Uterus (tissue), 4 donors: ENCODE results near the gene RRAD. TPM values are rescaled to one million over a fixed set of nuclear protein-coding genes. Genes with fewer than 3 reads are reported as not detected.

Experiments
- DNase-seq, 2 donors: peaks; one replicate each; pipeline ENCODE4 v3.0.0-alpha.2; 2019 to 2020
- H3K27ac ChIP-seq, 2 donors: fragments of 200-600 bp; sonication (generic); 1 replicate in 1 of 2; 2 replicates in 1 of 2; pipeline ENCODE4 v1.5.1; 2016 to 2018
- H3K27me3 ChIP-seq, 2 donors: fragments of 200-600 bp; sonication (generic); one replicate each; pipeline ENCODE4 v1.5.1; 2018 to 2019; ENCODE audit warnings: control low read depth in 1 of 2
- H3K36me3 ChIP-seq, 2 donors: fragments of 200-600 bp; sonication (generic); one replicate each; pipeline ENCODE4 v1.5.1; 2019; ENCODE audit warnings: control low read depth in 1 of 2
- H3K4me1 ChIP-seq, 2 donors: fragments of 200-600 bp; sonication (generic); one replicate each; pipeline ENCODE4 v1.5.1; 2018 to 2019; ENCODE audit warnings: control low read depth in 1 of 2
- H3K4me3 ChIP-seq, 2 donors: fragments of 200-600 bp; sonication (generic); 1 replicate in 1 of 2; 2 replicates in 1 of 2; pipeline ENCODE4 v1.5.1; 2018 to 2019; ENCODE audit warnings: mild to moderate bottlenecking in 1 of 2
- H3K9me3 ChIP-seq, 2 donors: fragments of 200-600 bp; sonication (generic); one replicate each; pipeline ENCODE4 v1.5.1; 2019; ENCODE audit warnings: control low read depth in 1 of 2
- CTCF ChIP-seq, 4 experiments: fragments of 200-600 bp in 2 of 4; fragments of 450-650 bp in 2 of 4; sonication (generic) in 2 of 4; IDR thresholded peaks; one replicate each; pipeline ENCODE4 v1.5.1; 2016 to 2019; ENCODE audit warnings: antibody characterized with exemption in 4 of 4, mild to moderate bottlenecking in 2 of 4, moderate library complexity in 1 of 4
- POLR2A ChIP-seq, 2 donors: fragments of 450-650 bp; IDR thresholded peaks; one replicate each; pipeline ENCODE4 v1.6.1; 2016; ENCODE audit warnings: antibody characterized with exemption in 2 of 2, mild to moderate bottlenecking in 1 of 2, moderate library complexity in 1 of 2
- intact Hi-C: fragments of 100-400 bp; cut with DNase I; formaldehyde crosslinking; loops from one replicate; pipeline ENCODE4 v1.15.1; 2023; ENCODE audit warnings: low total_unique reads
- total RNA-seq, 4 donors: library from RNA; depleted of rRNA in 3 of 4; stranded (reverse); fragments of >200 nt in 3 of 4; gene quantifications; one replicate each; pipeline versions ENCODE4 v1.1.0 to v1.2.4, GENCODE V29; 2014 to 2023
- donor health status: DM: yes; HTN: yes; CAD: no.

Gene RRAD
- total RNA-seq, 4 donors from 2014 or later, result 7.5 to 32.8 (median 18.8) TPM

- no peaks in the 10 kb centered on the region for H3K36me3 ChIP-seq
- peaks cover 0 to 4% of the 10 kb centered on the region in 2 donors for H3K4me1 ChIP-seq
- no peak overlapping the region for H3K4me3 ChIP-seq
- H3K9me3 ChIP-seq, result no peaks in the 10 kb centered on the region
- H3K27ac ChIP-seq, result no peak overlapping the region
- intact Hi-C loops, result no loop called here
- TF ChIP-seq CTCF (IDR thresholded peaks at IDR 0.05), result no peak
- TF ChIP-seq POLR2A (IDR thresholded peaks at IDR 0.05), result no peak
- DNase-seq, result no peak
- H3K27me3 ChIP-seq, result no peaks in the 10 kb centered on the region
These were observed 4.2 kb downstream of the RRAD start for GRCh38 chr16:66920924-66921680.

- Histone ChIP-seq H3K9me3 (no peaks in the 10 kb centered on the region), H3K4me1 (peaks cover 0 to 4% of the 10 kb centered on the region in 2 donors), H3K36me3 (no peaks in the 10 kb centered on the region), H3K4me3 (no peak overlapping the region), H3K27ac (no peak overlapping the region), H3K27me3 (no peaks in the 10 kb centered on the region)
- TF ChIP-seq POLR2A (IDR thresholded peaks at IDR 0.05) (no peak), CTCF (IDR thresholded peaks at IDR 0.05) (no peak)
- no peak for DNase-seq
- intact Hi-C loops, result no loop called here
These were observed 5.1 kb downstream of the RRAD start for GRCh38 chr16:66920299-66920590.

- Histone ChIP-seq H3K27ac (no peak overlapping the region), H3K4me1 (no peaks in the 10 kb centered on the region), H3K4me3 (no peak overlapping the region), H3K9me3 (no peaks in the 10 kb centered on the region), H3K36me3 (no peaks in the 10 kb centered on the region), H3K27me3 (no peaks in the 10 kb centered on the region)
- no peak for DNase-seq
- TF ChIP-seq POLR2A (IDR thresholded peaks at IDR 0.05), result no peak
- no peak for TF ChIP-seq CTCF (IDR thresholded peaks at IDR 0.05)
- intact Hi-C loops, result no loop called here
These were observed 5.6 kb downstream of the RRAD start for GRCh38 chr16:66919569-66920298.

GRCh38 chr16:66918803-66919568 lies 6.3 kb downstream of the RRAD start, which contains the start of gene CDH16:
Gene CDH16, minus strand, starts transcription at chr16:66918885. Its CDS starts 820 bp downstream, at chr16:66918065.
- no peak for TF ChIP-seq CTCF (IDR thresholded peaks at IDR 0.05)
- no peak for TF ChIP-seq POLR2A (IDR thresholded peaks at IDR 0.05)
- no peak within 1 kb of the TSS for H3K27ac ChIP-seq
- no peak for DNase-seq
- no peaks in the 10 kb centered on the region for H3K4me1 ChIP-seq
- no peaks in the 10 kb centered on the region for H3K27me3 ChIP-seq
- no peaks in the 10 kb centered on the region for H3K36me3 ChIP-seq
- intact Hi-C loops, result no loop called here
- no peaks in the 10 kb centered on the region for H3K9me3 ChIP-seq
- H3K4me3 ChIP-seq, result no peak within 1 kb of the TSS

DNA sequence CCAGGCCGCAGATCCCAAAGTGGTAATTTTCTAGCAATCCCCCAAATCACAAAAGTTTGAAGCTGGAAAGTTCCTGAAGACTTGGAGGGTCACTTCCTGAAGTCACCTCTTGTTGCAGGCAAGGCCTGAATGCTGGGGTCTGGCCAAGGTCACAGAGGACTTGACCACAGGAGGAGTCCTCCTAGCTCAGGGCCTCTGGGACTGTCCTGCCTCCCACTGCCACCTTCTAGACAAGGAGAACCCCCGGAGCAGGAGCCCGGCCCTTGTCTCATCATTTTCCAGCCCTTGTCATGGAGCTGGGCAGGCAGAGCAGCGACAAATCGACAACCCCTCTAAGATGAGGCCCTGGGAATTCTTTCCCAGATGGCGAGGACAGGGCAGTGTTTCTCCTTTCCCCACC lies 7.0 kb downstream of the RRAD start:
- H3K27me3 ChIP-seq, result no peaks in the 10 kb centered on the region
- DNase-seq, result no peak
- intact Hi-C loops, result no loop called here
- no peaks in the 10 kb centered on the region for H3K9me3 ChIP-seq
- TF ChIP-seq POLR2A (IDR thresholded peaks at IDR 0.05) (no peak), CTCF (IDR thresholded peaks at IDR 0.05) (no peak)
- H3K4me3 ChIP-seq, result no peak overlapping the region
- H3K27ac ChIP-seq, result no peak overlapping the region
- no peaks in the 10 kb centered on the region for H3K4me1 ChIP-seq
- H3K36me3 ChIP-seq, result no peaks in the 10 kb centered on the region
